Small intestine (tissue), 7 donors: ENCODE measurements around the gene MOSPD2. TPM values are rescaled to one million over a fixed set of nuclear protein-coding genes. Genes with fewer than 3 reads are reported as not detected.

Experiments used
- DNase-seq, 2 donors: peaks; one replicate each; pipeline versions ENCODE4 v3.0.0 to v3.0.0-alpha.2; 2013
- FAIRE-seq: peaks from 2 replicates; lab custom pipeline; 2012; peaks lifted over from hg19 to GRCh38; lab: Jason Lieb, UNC
- H3K27ac ChIP-seq, 3 donors: one replicate each; pipeline ENCODE4 v1.5.1; 2013; ENCODE audit warnings: low read length in 2 of 3, mild to moderate bottlenecking in 2 of 3, control low read depth in 1 of 3, inconsistent platforms in 1 of 3, low read depth in 1 of 3, moderate library complexity in 1 of 3
- H3K27me3 ChIP-seq, 3 donors: one replicate each; pipeline ENCODE4 v1.6.1; 2013; ENCODE audit warnings: low read length in 3 of 3, inconsistent platforms in 1 of 3; ENCODE audit not compliant: control insufficient read depth in 3 of 3, insufficient read depth in 3 of 3
- H3K36me3 ChIP-seq, 3 donors: one replicate each; pipeline ENCODE4 v1.6.1; 2013; ENCODE audit warnings: low read length in 3 of 3, inconsistent platforms in 1 of 3, low read depth in 1 of 3, mild to moderate bottlenecking in 1 of 3, moderate library complexity in 1 of 3; ENCODE audit not compliant: control insufficient read depth in 3 of 3, insufficient read depth in 2 of 3
- H3K4me1 ChIP-seq, 3 donors: one replicate each; pipeline ENCODE4 v1.6.1; 2013; ENCODE audit warnings: low read length in 2 of 3, inconsistent platforms in 1 of 3, low read depth in 1 of 3, mild to moderate bottlenecking in 1 of 3, moderate library complexity in 1 of 3; ENCODE audit not compliant: control insufficient read depth in 3 of 3, insufficient read depth in 2 of 3
- H3K4me3 ChIP-seq, 3 donors: one replicate each; pipeline ENCODE4 v1.5.1; 2013; ENCODE audit warnings: low read length in 3 of 3, control low read depth in 1 of 3, inconsistent platforms in 1 of 3, low read depth in 1 of 3, mild to moderate bottlenecking in 1 of 3, moderate library complexity in 1 of 3
- H3K9me3 ChIP-seq, 2 donors: one replicate each; pipeline ENCODE4 v1.6.1; 2013; ENCODE audit warnings: low read depth in 1 of 2, low read length in 1 of 2; ENCODE audit not compliant: control insufficient read depth in 2 of 2, insufficient read depth in 1 of 2
- WGBS, 3 donors: extraction: QIAGEN DNeasy Blood & Tissue Kit; methylation state at CpG; one replicate each; pipeline ENCODE4 v1.1.7; 2013; 5-methylcytosine and 5-hydroxymethylcytosine counted together
- polyA plus RNA-seq, 4 donors: library from polyadenylated mRNA; stranded (reverse) in 3 of 4; unstranded in 1 of 4; fragments of 200-250 nt in 3 of 4; fragments of 120-200 nt in 1 of 4; gene quantifications; one replicate each; pipeline versions ENCODE4 v1.2.1 to v1.2.3, GENCODE V29; 2013
- donor health status: healthy with polysubstance abuse.
- donor health status: control.
- donor health status: control.
- donor health status: Bipolar disorder and iron deficiency.
- donor health status: healthy.

Gene MOSPD2
- polyA plus RNA-seq, 4 donors: 3.6 to 23.9 (median 4.1) TPM

GRCh38 chrX:14851526-14851925 is 21.7 kb upstream of the MOSPD2 start:
- H3K9me3 ChIP-seq: no peaks in the 10 kb centered on the region
- H3K27me3 ChIP-seq: no peaks in the 10 kb centered on the region
- WGBS, 3 donors: 70 to 87% (median 85%) methylated on average over 3 of the region's 3 CpGs
- no peaks in the 10 kb centered on the region for H3K36me3 ChIP-seq
- H3K4me1 ChIP-seq: no peaks in the 10 kb centered on the region
- H3K4me3 ChIP-seq: no peak overlapping the region
- FAIRE-seq (no peak), DNase-seq (no peak)
- H3K27ac ChIP-seq: no peak overlapping the region

- H3K27ac ChIP-seq: no peak overlapping the region
- no peak for FAIRE-seq
Observed at GRCh38 chrX:14864631-14865030, 8.6 kb upstream of the MOSPD2 start.

GRCh38 chrX:14865201-14865600 is 8.0 kb upstream of the MOSPD2 start:
- H3K4me1 ChIP-seq: no peaks in the 10 kb centered on the region
- FAIRE-seq (no peak), DNase-seq (no peak)
- no peaks in the 10 kb centered on the region for H3K36me3 ChIP-seq
- H3K9me3 ChIP-seq: no peaks in the 10 kb centered on the region
- no peak overlapping the region for H3K4me3 ChIP-seq
- WGBS, 3 donors: 76 to 87% (median 83%) methylated on average over 1 of the region's 1 CpG
- H3K27me3 ChIP-seq: no peaks in the 10 kb centered on the region
- H3K27ac ChIP-seq: no peak overlapping the region

More at GRCh38 chrX:14864631-14865030, 8.6 kb upstream of the MOSPD2 start:
- H3K27me3 ChIP-seq: no peaks in the 10 kb centered on the region
- no peaks in the 10 kb centered on the region for H3K4me1 ChIP-seq
- DNase-seq: no peak
- 72 to 97% (median 91%) methylated on average over 1 of the region's 1 CpG for WGBS, 3 donors
- H3K4me3 ChIP-seq: no peak overlapping the region
- H3K9me3 ChIP-seq: no peaks in the 10 kb centered on the region
- H3K36me3 ChIP-seq: no peaks in the 10 kb centered on the region

- Histone ChIP-seq H3K36me3 (no peaks in the 10 kb centered on the region), H3K27ac (no peak overlapping the region), H3K9me3 (no peaks in the 10 kb centered on the region), H3K27me3 (no peaks in the 10 kb centered on the region), H3K4me1 (no peaks in the 10 kb centered on the region), H3K4me3 (no peak overlapping the region)
- no peak for FAIRE-seq
- no peak for DNase-seq
- WGBS, 3 donors: 48 to 70% (median 50%) methylated on average over 1 of the region's 1 CpG
Observed at GRCh38 chrX:14871767-14872166, 1.5 kb upstream of the MOSPD2 start.

- Histone ChIP-seq H3K9me3 (no peaks in the 10 kb centered on the region), H3K4me3 (peak overlapping the region in 1 of 3 donors; percentile 94), H3K27ac (no peak overlapping the region), H3K4me1 (no peaks in the 10 kb centered on the region), H3K27me3 (no peaks in the 10 kb centered on the region), H3K36me3 (no peaks in the 10 kb centered on the region)
- DNase-seq: peak in 1 of 2 donors; percentile 1
- FAIRE-seq: no peak
- 16 to 43% (median 21%) methylated on average over 7 of the region's 7 CpGs for WGBS, 3 donors
Observed at GRCh38 chrX:14872355-14872754, 866 bp upstream of the MOSPD2 start.

GRCh38 chrX:14873676-14874049 is 442 bp downstream of the MOSPD2 start:
- WGBS, 3 donors: 3 to 31% (median 13%) methylated on average over 7 to 8 of the region's 8 CpGs
- Histone ChIP-seq H3K36me3 (no peaks in the 10 kb centered on the region), H3K4me3 (peak overlapping the region; percentile 59 to 94 (median 64)), H3K27me3 (no peaks in the 10 kb centered on the region), H3K9me3 (no peaks in the 10 kb centered on the region), H3K27ac (peak overlapping the region; percentile 52 to 83 (median 82)), H3K4me1 (no peaks in the 10 kb centered on the region)
- FAIRE-seq: no peak
- DNase-seq: no peak

- no peak overlapping the region for H3K4me3 ChIP-seq
- DNase-seq: peak in 1 of 2 donors; percentile 25
- no peak for FAIRE-seq
- no peaks in the 10 kb centered on the region for H3K9me3 ChIP-seq
- H3K27me3 ChIP-seq: no peaks in the 10 kb centered on the region
- H3K36me3 ChIP-seq: no peaks in the 10 kb centered on the region
- H3K27ac ChIP-seq: no peak overlapping the region
- H3K4me1 ChIP-seq: no peaks in the 10 kb centered on the region
- WGBS, 3 donors: 51 to 69% (median 67%) methylated on average over 7 of the region's 7 CpGs
Observed at GRCh38 chrX:14875624-14876023, 2.4 kb downstream of the MOSPD2 start.

- no peaks in the 10 kb centered on the region for H3K36me3 ChIP-seq
- no peak overlapping the region for H3K27ac ChIP-seq
- FAIRE-seq: peak; percentile 82
- H3K9me3 ChIP-seq: no peaks in the 10 kb centered on the region
- H3K27me3 ChIP-seq: no peaks in the 10 kb centered on the region
- DNase-seq: no peak
- no peaks in the 10 kb centered on the region for H3K4me1 ChIP-seq
- H3K4me3 ChIP-seq: no peak overlapping the region
Observed at GRCh38 chrX:14883826-14884225, 10.6 kb downstream of the MOSPD2 start.

GRCh38 chrX:14884714-14885113 is 11.5 kb downstream of the MOSPD2 start:
- FAIRE-seq: peak; percentile 33
- Histone ChIP-seq H3K4me1 (no peaks in the 10 kb centered on the region), H3K27ac (no peak overlapping the region), H3K4me3 (no peak overlapping the region), H3K36me3 (no peaks in the 10 kb centered on the region), H3K9me3 (no peaks in the 10 kb centered on the region), H3K27me3 (no peaks in the 10 kb centered on the region)
- no peak for DNase-seq
- WGBS, 3 donors: 65 to 86% (median 85%) methylated on average over 1 of the region's 1 CpG
